ENCODE results near the gene TRAPPC11.

The TRAPPC11 gene

DNA sequence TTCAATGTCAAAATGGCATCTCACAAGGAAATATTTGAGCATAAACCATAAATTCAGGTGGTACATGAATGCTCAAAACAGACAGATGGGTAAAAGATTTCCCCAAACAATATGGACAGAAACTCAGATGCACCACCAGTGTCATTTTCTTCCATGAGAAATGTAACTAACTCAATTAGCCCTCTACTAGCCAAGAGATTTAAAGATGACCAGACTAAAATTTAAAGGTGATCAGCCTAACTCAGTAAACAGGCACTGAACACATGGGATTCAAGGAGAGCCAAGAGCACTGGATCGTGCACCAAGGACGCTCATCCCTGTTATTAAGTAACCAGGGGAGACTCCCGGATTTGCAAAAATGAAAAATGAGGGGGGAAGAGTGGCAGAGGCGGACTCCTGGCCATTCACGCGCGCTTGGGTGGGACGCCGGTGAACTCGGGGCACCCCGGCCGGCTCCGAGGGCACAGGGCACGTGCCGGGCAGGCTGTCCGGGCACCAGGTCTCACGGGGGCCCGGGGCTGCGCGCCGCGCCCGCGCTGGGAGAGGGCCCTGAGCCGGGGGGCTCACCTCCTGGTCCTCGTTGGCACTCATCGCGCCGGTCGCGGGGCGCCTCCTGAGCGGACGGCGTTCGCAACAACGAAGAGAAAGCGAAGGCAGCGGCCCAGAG is 598 bp upstream of the TRAPPC11 start:
- peak; percentile 45 for DNase-seq (ENCODE audit: low spot score)
- TF ChIP-seq, protein P1, sequence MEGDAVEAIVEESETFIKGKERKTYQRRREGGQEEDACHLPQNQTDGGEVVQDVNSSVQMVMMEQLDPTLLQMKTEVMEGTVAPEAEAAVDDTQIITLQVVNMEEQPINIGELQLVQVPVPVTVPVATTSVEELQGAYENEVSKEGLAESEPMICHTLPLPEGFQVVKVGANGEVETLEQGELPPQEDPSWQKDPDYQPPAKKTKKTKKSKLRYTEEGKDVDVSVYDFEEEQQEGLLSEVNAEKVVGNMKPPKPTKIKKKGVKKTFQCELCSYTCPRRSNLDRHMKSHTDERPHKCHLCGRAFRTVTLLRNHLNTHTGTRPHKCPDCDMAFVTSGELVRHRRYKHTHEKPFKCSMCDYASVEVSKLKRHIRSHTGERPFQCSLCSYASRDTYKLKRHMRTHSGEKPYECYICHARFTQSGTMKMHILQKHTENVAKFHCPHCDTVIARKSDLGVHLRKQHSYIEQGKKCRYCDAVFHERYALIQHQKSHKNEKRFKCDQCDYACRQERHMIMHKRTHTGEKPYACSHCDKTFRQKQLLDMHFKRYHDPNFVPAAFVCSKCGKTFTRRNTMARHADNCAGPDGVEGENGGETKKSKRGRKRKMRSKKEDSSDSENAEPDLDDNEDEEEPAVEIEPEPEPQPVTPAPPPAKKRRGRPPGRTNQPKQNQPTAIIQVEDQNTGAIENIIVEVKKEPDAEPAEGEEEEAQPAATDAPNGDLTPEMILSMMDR (IDR thresholded peaks at IDR 0.05; ENCODE audit: borderline replicate concordance, control extremely low read depth, extremely low read depth, insufficient read depth, missing control alignments), result no peak
- in situ Hi-C loops (cut with MboI; ENCODE audit: low sequenced_read_pairs, unreplicated experiment), result no loop called here

DNA sequence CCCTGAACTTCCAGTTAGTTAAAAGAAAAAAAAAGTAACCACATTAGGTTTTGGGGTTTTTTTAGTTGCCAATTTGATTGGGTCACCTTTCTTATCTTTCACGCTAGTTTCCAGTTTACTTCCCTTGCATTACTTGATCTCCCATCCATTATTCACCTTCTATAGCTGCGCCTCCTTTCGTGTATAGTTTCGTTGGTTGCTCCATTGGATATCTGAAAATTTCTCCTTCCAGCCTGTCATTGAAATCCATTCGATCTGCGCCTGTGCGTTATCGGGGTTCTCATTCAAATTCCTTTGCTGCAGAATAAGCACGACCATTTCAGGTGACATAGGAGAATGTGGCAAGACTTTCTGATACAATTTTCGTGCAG is 764 bp downstream of the TRAPPC11 start:
- peak; percentile 13 for DNase-seq (ENCODE audit: low spot score)
- in situ Hi-C loops (cut with MboI; ENCODE audit: low sequenced_read_pairs, unreplicated experiment), result no loop called here
- TF ChIP-seq, protein P1 (IDR thresholded peaks at IDR 0.05; ENCODE audit: borderline replicate concordance, control extremely low read depth, extremely low read depth, insufficient read depth, missing control alignments), result no peak

DNA sequence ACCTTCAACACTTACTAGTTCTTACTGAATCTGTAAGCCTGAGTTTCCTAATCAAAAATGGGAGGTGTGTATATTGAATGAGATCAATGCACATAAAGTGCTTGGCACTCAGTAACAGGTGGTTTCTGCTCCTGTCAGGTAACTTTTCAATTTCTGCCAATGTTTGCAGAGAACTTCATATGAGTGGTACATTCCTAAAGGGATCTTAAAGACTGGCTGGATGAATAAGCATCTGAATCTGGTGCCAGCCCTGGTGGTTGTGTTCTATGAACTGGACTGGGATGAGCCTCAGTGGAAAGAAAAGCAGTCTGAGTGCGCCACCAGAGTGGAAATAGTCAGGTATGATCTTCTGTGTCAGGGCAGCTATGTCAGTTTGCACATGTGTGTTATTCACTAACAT is 7.0 kb downstream of the TRAPPC11 start:
- in situ Hi-C loops (cut with MboI; ENCODE audit: low sequenced_read_pairs, unreplicated experiment), result no loop called here
- TF ChIP-seq, protein P1 (IDR thresholded peaks at IDR 0.05; ENCODE audit: borderline replicate concordance, control extremely low read depth, extremely low read depth, insufficient read depth, missing control alignments), result no peak
- no peak for DNase-seq (ENCODE audit: low spot score)

DNA sequence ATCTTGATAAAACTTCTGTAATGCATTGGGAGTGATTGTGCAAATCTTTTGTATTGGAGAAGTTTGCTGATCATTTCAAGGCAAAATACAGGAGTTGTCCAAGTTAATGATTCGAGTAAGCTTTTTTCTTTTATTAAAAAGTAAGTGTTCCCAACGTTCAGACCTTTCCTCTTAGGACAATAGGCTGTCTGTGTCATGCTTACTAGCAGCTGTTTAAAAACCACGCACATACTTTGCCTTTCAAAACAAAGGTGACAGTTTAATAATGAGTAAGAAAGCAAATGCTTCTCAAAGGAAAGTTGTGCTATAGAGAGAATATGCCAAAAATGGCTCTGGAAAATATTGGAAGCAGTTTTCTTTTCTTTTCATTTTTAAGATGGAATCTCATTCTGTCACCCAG is 11.2 kb downstream of the TRAPPC11 start:
- TF ChIP-seq, protein P1 (IDR thresholded peaks at IDR 0.05; ENCODE audit: borderline replicate concordance, control extremely low read depth, extremely low read depth, insufficient read depth, missing control alignments), result no peak
- in situ Hi-C loops (cut with MboI; ENCODE audit: low sequenced_read_pairs, unreplicated experiment), result no loop called here
- DNase-seq (ENCODE audit: low spot score), result no peak

DNA sequence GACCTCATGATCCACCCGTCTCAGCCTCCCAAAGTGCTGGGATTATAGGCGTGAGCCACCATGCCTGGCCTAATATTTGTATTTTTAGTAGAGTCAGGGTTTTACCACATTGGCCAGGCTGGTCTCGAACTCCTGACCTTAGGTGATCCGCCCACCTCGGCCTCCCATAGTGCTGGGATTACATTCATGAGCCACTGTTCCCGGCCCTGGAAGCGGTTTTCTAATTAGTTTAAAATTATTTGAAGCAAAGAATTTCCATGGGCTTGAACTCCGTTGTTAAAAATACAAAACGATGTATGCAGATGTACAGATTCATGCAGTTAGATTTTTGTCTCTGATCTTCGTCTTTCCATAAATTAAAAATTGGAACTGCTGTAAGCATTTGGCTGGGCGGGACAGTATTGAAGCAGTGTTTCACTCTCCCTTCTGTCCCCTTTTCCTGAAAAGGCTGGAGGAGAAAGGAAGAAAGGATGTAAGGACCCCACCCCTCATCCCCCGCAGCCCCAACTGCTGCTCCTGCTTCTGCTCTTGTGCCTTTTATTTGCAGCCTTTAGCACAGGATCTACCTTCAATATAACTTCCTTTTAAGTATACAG is 12.0 kb downstream of the TRAPPC11 start:
- in situ Hi-C loops (cut with MboI; ENCODE audit: low sequenced_read_pairs, unreplicated experiment), result no loop called here
- TF ChIP-seq, protein P1 (IDR thresholded peaks at IDR 0.05; ENCODE audit: borderline replicate concordance, control extremely low read depth, extremely low read depth, insufficient read depth, missing control alignments), result no peak
- no peak for DNase-seq (ENCODE audit: low spot score)

DNA sequence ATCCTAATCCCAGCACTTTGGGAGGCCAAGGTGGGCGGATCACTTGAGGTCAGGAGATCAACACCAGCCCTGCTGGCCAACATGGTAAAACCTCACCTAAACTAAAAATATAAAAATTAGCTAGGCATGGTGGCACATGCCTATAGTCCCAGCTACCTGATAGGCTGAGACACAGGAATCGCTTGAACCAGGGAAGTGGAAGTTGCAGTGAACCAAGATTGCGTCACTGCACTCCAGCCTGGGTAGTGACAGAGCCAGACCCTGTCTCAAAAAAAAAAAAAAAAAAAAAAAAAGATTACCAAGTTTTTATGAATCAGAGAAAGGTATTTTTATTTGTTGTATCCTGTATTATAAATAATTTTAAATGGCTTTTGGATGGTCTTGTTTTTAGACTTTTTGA is 15.1 kb downstream of the TRAPPC11 start:
- DNase-seq (ENCODE audit: low spot score), result no peak
- TF ChIP-seq, protein P1 (IDR thresholded peaks at IDR 0.05; ENCODE audit: borderline replicate concordance, control extremely low read depth, extremely low read depth, insufficient read depth, missing control alignments), result no peak
- in situ Hi-C loops (cut with MboI; ENCODE audit: low sequenced_read_pairs, unreplicated experiment), result no loop called here
